ENCODE measurements around the gene MEIS1. TPM values are rescaled to one million over a fixed set of nuclear protein-coding genes. Genes with fewer than 3 reads are reported as not detected.

Gene MEIS1
- total and polyA plus RNA-seq, 2 donors (not counting 3 experiments of a cell fraction or from before 2014, with no cell fraction given) = 10.0 to 26.5 TPM

- no peaks in the 10 kb centered on the region for H4K20me1 ChIP-seq (replicated peaks; ENCODE audit: control insufficient read depth, extremely low read depth, insufficient read depth, low read length)
- CTCF ChIA-PET = no interaction called here
- no TSS peak for BruUV-seq (replicated peaks)
- no peak overlapping the region for H2AFZ ChIP-seq (ENCODE audit: low read depth, low read length)
- H3K27me3 ChIP-seq (ENCODE audit: control insufficient read depth in 2 of 2, insufficient read depth in 2 of 2, low read length in 2 of 2) = peaks cover 0 to 2% of the 10 kb centered on the region in 2 experiments
- POLR2A ChIA-PET = no interaction called here
- TF ChIP-seq EZH2 (IDR thresholded peaks at IDR 0.05; ENCODE audit: borderline replicate concordance, low read depth, low read length, severe bottlenecking) (no peak), CTCF (IDR thresholded peaks at IDR 0.05; ENCODE audit: extremely low read depth in 1 of 2, insufficient read depth in 1 of 2, low read depth in 1 of 2, low read length in 2 of 2) (no peak), POLR2A (IDR thresholded peaks at IDR 0.05; ENCODE audit: low read depth, low read length) (no peak), MYC (IDR thresholded peaks at IDR 0.05; ENCODE audit: low read depth, low read length) (no peak), FOS (IDR thresholded peaks at IDR 0.05; ENCODE audit: borderline replicate concordance, insufficient read depth, low read length) (no peak), GATA2 (IDR thresholded peaks at IDR 0.05; ENCODE audit: insufficient read depth, insufficient read length, low read depth, low read length) (no peak), JUN (IDR thresholded peaks at IDR 0.05; ENCODE audit: borderline replicate concordance, insufficient read depth, insufficient read length, low read depth) (no peak), POLR2AphosphoS5 (IDR thresholded peaks at IDR 0.05; ENCODE audit: insufficient read depth, low read depth, low read length) (no peak), MAX (IDR thresholded peaks at IDR 0.05; ENCODE audit: insufficient read depth, insufficient read length) (no peak)
- no peaks in the 10 kb centered on the region for H3K4me1 ChIP-seq (ENCODE audit: control insufficient read depth, extremely low read depth, insufficient read depth, low read length)
- H3K9me3 ChIP-seq (replicated peaks; ENCODE audit: control insufficient read depth, insufficient read depth, low read length) = no peaks in the 10 kb centered on the region
- H3K79me2 ChIP-seq (ENCODE audit: control insufficient read depth, insufficient read depth, low read length) = no peaks in the 10 kb centered on the region
- no peaks in the 10 kb centered on the region for H3K9me1 ChIP-seq (replicated peaks; ENCODE audit: control insufficient read depth, extremely low read depth, insufficient read depth, low read length)
- DNase-seq (ENCODE audit: low read depth, low spot score) (no peak), FAIRE-seq (no peak)
- H3K4me2 ChIP-seq (ENCODE audit: insufficient read depth, low read length) = no peak overlapping the region
- no peak overlapping the region for H3K27ac ChIP-seq (ENCODE audit: insufficient read depth, low read depth, low read length)
- intact Hi-C loops (cut with micrococcal nuclease) = no loop called here
- H3K9ac ChIP-seq (replicated peaks; ENCODE audit: extremely low read depth, insufficient read depth, low read length) = no peak overlapping the region
- dilution Hi-C loops (cut with MboI; ENCODE audit: extremely low pct_ligation_motif_present, low sequenced_read_pairs) = no loop called here
- H3K4me3 ChIP-seq (replicated peaks in 1 of 3; ENCODE audit: insufficient read depth in 1 of 3, low read depth in 1 of 3, low read length in 3 of 3) = no peak overlapping the region
- H3K36me3 ChIP-seq (ENCODE audit: control insufficient read depth in 2 of 2, extremely low read depth in 1 of 2, insufficient read depth in 2 of 2, low read length in 2 of 2) = no peaks in the 10 kb centered on the region
Measured at GRCh38 chr2:66596256-66596655, 161.3 kb downstream of the MEIS1 start.

Data from endothelial cell of umbilical vein (primary cell).